A549 treated with AZD9567 at 1 μM for 4 hours (cell line): Measurements from ENCODE around the gene BRF1. TPM values are rescaled to one million over a fixed set of nuclear protein-coding genes. Genes with fewer than 3 reads are reported as not detected.

Experiments
- total RNA-seq: library from RNA; stranded (reverse); fragments of 200-300 nt; extraction: Qiagen RNA extraction; gene quantifications from 5 replicates; pipeline ENCODE4 v1.2.3, GENCODE V29; 2022; ENCODE audit not compliant: insufficient read depth

The BRF1 gene
- 25.8 to 30.0 TPM (median 28.8 TPM) in 5 replicates for total RNA-seq

GRCh38 chr14:105300542-105301102, at the start of gene BRF1:
Gene BRF1, minus strand, starts transcription at chr14:105301001. Its CDS starts 372 bp downstream, at chr14:105300629.

DNA sequence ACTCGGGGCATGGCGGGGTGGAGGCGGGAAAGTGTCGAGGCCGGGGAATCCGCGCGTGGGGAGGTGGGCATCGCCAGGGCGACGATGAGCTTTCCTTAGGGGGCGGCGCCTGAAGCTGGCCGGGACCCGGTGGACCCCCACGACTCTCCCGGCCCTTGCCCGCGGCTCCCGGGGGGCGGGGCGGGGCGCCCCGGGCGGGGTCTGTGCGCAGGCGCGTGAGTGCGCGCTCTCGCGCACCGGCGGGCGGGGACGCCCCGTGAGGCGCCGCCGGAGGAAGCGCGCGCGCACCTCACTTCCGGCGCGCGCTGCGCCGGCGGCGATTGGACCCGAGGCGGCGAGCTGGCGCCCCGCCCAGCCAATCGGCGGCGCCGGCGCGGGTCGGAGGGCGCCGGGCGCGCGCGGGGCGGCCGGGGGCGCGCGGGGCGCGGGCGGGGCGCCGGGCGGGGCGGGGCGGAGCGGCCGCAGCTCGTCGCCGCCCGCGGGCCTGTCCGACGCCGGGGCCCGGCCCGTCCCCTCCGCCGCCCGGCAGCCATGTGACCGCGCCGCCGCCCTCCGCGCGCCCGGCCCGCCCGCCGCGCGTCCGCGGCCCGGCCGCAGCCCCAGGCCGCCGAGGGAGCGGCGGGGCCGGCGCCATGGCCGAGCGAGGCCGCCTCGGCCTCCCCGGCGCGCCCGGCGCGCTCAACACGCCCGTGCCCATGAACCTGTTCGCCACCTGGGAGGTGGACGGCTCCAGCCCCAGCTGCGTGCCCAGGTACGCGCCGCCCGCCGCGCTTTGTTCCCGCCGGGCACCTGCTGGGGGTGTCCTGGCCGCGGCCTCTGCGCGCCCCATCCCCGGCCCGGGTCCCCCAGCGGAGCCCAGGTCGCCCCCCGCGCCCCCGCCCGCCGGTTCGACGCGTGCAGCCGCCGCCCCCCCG, 13.7 kb upstream of the BRF1 start, which contains the start of gene PACS2:
Gene PACS2 (plus strand): TSS at position 462 of the 914 bp plus-strand sequence. CDS start 171 bp downstream, at position 633.

GRCh38 chr14:105248368-105249181, 52.2 kb downstream of the BRF1 start, which contains the start of gene BTBD6:
Gene BTBD6, plus strand, starts transcription at chr14:105248533. Its CDS starts 179 bp downstream, at chr14:105248712.

DNA sequence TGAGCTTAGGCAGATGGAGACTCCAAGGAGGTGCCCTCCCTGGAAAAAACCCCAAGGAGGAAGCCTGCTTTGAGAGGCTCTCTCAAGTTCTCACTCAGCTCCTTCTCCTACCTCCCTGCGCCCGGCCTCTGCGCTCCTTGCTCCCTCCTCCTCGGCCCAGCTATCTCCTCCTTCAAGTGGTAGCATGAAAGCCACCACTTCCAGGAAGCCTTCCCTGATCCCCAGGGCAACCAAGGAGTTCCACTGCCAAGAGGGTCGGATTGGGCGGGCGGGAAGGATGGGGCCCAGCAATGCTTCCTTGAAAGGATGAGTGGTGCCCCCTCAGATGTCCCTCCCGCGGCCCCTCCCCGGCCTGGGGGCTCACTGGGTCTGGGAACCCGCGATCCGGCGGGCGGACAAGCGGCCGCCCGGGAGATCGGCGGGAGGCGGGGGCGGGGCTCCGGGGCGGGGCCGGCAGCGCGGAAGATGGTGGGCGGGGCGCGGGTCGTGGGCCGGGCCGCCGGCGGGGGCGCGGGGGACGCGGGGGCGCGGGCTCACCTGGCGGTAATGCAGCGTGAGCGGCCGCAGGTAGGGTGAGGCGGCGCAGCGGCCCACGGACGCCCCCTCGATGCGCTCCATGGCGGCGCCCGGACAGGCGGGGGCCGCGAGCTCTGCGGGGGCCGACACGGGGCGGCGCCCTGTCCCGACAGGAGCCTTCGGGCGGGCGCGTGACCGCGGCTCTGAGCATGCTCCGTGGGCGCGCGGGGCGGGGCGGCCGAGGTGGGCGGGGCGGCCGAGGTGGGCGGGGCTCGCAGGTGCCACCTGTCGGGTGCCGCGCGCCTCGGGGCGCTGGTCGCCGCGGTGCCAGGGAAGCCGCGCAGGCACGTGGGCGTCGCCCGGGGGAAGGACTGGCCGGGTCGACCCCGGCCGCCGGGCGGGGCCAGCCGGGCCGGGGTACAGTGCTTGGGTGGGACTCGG, 119.9 kb downstream of the BRF1 start, which contains the start of gene NUDT14:
Gene NUDT14 (minus strand): TSS at position 721 of the 957 bp plus-strand sequence. CDS start 103 bp downstream, at position 618.

GRCh38 chr14:105168496-105168978, 132.3 kb downstream of the BRF1 start, which contains the start of gene JAG2:
Gene JAG2, minus strand, starts transcription at chr14:105168776. Its CDS starts 356 bp downstream, at chr14:105168420.

Other genes with a start within 250 kb of the BRF1 start
- gene GPR132, start 235.6 kb downstream of the BRF1 start, total RNA-seq = 0.37 to 0.60 TPM (median 0.48 TPM) in 4 of 5 replicates, not detected in the other
- gene JAG2, start 132.2 kb downstream of the BRF1 start, total RNA-seq = 26.4 to 35.5 TPM (median 30.5 TPM) in 5 replicates
- gene NUDT14, start 119.7 kb downstream of the BRF1 start, total RNA-seq = 21.9 to 51.1 TPM (median 44.5 TPM) in 5 replicates
- gene BTBD6, start 52.5 kb downstream of the BRF1 start, total RNA-seq = 33.0 to 44.5 TPM (median 41.2 TPM) in 5 replicates
- 23.7 to 29.4 TPM (median 27.7 TPM) in 5 replicates for gene PACS2, start 13.7 kb upstream of the BRF1 start, total RNA-seq
- gene TEX22, start 97.5 kb upstream of the BRF1 start, total RNA-seq = 0.20 to 1.1 TPM (median 0.27 TPM) in 4 of 5 replicates, not detected in the other
- 46.5 to 86.8 TPM (median 83.5 TPM) in 5 replicates for gene MTA1, start 118.8 kb upstream of the BRF1 start, total RNA-seq
- gene CRIP2, start 173.8 kb upstream of the BRF1 start, total RNA-seq = 118 to 201 TPM (median 197 TPM) in 5 replicates
- 1,826 to 2,202 TPM (median 1,909 TPM) in 5 replicates for gene CRIP1, start 185.9 kb upstream of the BRF1 start, total RNA-seq
- 24.6 to 53.4 TPM (median 47.1 TPM) in 5 replicates for gene TEDC1, start 190.2 kb upstream of the BRF1 start, total RNA-seq
- gene TMEM121, start 225.6 kb upstream of the BRF1 start, total RNA-seq = 2.7 to 10.3 TPM (median 7.8 TPM) in 5 replicates